Bronchial epithelial cell (primary cell): ENCODE results near the gene TFB1M. TPM values are rescaled to one million over a fixed set of nuclear protein-coding genes. Genes with fewer than 3 reads are reported as not detected.
"Not testable (repeated sequence)": the region's sequence is repeated elsewhere in the genome, so short reads cannot be mapped to it uniquely, and the experiment has no call there.

Source experiments
- DNase-seq: peaks from one replicate; pipeline ENCODE4 v3.0.0-alpha.2; 2010; ENCODE audit warnings: low read depth
- FAIRE-seq: peaks from 2 replicates; lab custom pipeline; 2011; peaks lifted over from hg19 to GRCh38; lab: Jason Lieb, UNC
- H3K27me3 ChIP-seq: 2 replicates; pipeline ENCODE4 v1.5.1; 2011; ENCODE audit warnings: low read length; ENCODE audit not compliant: control insufficient read depth, insufficient read depth
- H3K36me3 ChIP-seq: 2 replicates; pipeline ENCODE4 v1.5.1; 2011; ENCODE audit warnings: low read length; ENCODE audit not compliant: control insufficient read depth, insufficient read depth
- H3K4me3 ChIP-seq: 2 replicates; pipeline ENCODE4 v1.5.1; 2011; ENCODE audit warnings: mild to moderate bottlenecking, low read depth, low read length, control low read depth
- total RNA-seq: library from RNA; depleted of rRNA; stranded (reverse); fragments of >200 nt; gene quantifications from 2 replicates; pipeline ENCODE4 v1.2.1, GENCODE V29; 2014
- TF ChIP-seq, protein P1 (sequence below): IDR thresholded peaks from 2 replicates; pipeline ENCODE4 v1.5.1; 2011; ENCODE audit warnings: mild to moderate bottlenecking, moderate library complexity, low read length, control low read depth, inconsistent platforms; ENCODE audit not compliant: insufficient read depth, severe bottlenecking

Gene TFB1M
- total RNA-seq, 1 donor from 2014 or later = 11.6 TPM

- H3K36me3 ChIP-seq = no peaks in the 10 kb centered on the region
- TF ChIP-seq, protein P1, sequence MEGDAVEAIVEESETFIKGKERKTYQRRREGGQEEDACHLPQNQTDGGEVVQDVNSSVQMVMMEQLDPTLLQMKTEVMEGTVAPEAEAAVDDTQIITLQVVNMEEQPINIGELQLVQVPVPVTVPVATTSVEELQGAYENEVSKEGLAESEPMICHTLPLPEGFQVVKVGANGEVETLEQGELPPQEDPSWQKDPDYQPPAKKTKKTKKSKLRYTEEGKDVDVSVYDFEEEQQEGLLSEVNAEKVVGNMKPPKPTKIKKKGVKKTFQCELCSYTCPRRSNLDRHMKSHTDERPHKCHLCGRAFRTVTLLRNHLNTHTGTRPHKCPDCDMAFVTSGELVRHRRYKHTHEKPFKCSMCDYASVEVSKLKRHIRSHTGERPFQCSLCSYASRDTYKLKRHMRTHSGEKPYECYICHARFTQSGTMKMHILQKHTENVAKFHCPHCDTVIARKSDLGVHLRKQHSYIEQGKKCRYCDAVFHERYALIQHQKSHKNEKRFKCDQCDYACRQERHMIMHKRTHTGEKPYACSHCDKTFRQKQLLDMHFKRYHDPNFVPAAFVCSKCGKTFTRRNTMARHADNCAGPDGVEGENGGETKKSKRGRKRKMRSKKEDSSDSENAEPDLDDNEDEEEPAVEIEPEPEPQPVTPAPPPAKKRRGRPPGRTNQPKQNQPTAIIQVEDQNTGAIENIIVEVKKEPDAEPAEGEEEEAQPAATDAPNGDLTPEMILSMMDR = no peak
- no peaks in the 10 kb centered on the region for H3K27me3 ChIP-seq
- FAIRE-seq = no peak
- H3K4me3 ChIP-seq = no peak overlapping the region
- DNase-seq = no peak
Measured at GRCh38 chr6:155344341-155345006, 30.2 kb upstream of the TFB1M start.

- DNase-seq = peak; percentile 15
Measured at GRCh38 chr6:155341130-155341828, 27.0 kb upstream of the TFB1M start.

GRCh38 chr6:155340464-155341129 is 26.3 kb upstream of the TFB1M start:
- Histone ChIP-seq H3K27me3 (no peaks in the 10 kb centered on the region), H3K36me3 (no peaks in the 10 kb centered on the region), H3K4me3 (no peak overlapping the region)
- FAIRE-seq = no peak
- TF ChIP-seq, protein P1 = peak; percentile 47
- DNase-seq = peak; percentile 25

More at GRCh38 chr6:155341130-155341828, 27.0 kb upstream of the TFB1M start:
- H3K4me3 ChIP-seq = no peak overlapping the region
- TF ChIP-seq, protein P1 = no peak
- no peak for FAIRE-seq
- H3K36me3 ChIP-seq = no peaks in the 10 kb centered on the region
- H3K27me3 ChIP-seq = no peaks in the 10 kb centered on the region

GRCh38 chr6:155339929-155340328 is 25.6 kb upstream of the TFB1M start:
- not testable (repeated sequence) for H3K4me3 ChIP-seq, FAIRE-seq, DNase-seq, H3K36me3 ChIP-seq, H3K27me3 ChIP-seq

DNA sequence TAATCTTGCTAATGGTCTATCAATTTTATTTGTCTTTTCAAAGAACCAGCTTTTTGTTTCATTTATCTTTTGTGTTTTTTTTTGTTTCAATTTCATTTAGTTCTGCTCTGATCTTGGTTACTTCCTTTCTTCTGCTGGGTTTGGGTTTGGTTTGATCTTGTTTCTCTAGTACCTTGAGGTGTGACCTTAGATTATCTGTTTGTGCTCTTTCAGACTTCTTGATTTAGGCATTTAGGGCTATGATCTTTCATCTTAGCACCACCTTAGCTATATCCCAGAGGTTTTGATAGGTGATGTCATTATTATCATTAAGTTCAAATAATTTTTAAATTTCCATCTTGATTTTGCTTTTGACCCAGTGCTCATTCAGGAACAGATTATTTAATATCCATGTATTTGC is 24.0 kb upstream of the TFB1M start:
- H3K36me3 ChIP-seq, H3K27me3 ChIP-seq, DNase-seq, H3K4me3 ChIP-seq, FAIRE-seq: not testable (repeated sequence)

- Histone ChIP-seq H3K36me3 (no peaks in the 10 kb centered on the region), H3K27me3 (no peaks in the 10 kb centered on the region), H3K4me3 (no peak overlapping the region)
- no peak for FAIRE-seq
- DNase-seq = no peak
- TF ChIP-seq, protein P1 = no peak
Measured at GRCh38 chr6:155335265-155335664, 21.0 kb upstream of the TFB1M start.

- FAIRE-seq, H3K36me3 ChIP-seq, H3K4me3 ChIP-seq, DNase-seq, H3K27me3 ChIP-seq: not testable (repeated sequence)
Measured at GRCh38 chr6:155334073-155334472, 19.8 kb upstream of the TFB1M start.
